Endometrium (tissue), 2 donors: ENCODE results near the gene SLC27A4.

Experiments used
- FAIRE-seq: peaks from 2 replicates; lab custom pipeline; 2012; peaks lifted over from hg19 to GRCh38; lab: Jason Lieb, UNC
- donor health status: control.
- donor health status: control.

The SLC27A4 gene

GRCh38 chr9:128339761-128340690, at the start of gene SLC27A4:
TSS of gene SLC27A4 (plus strand) at chr9:128340527. CDS start at chr9:128343133, 2,606 bp downstream.
- FAIRE-seq: no peak

GRCh38 chr9:128292009-128292408, 48.3 kb upstream of the SLC27A4 start:
- no peak for FAIRE-seq

GRCh38 chr9:128293091-128293490, 47.2 kb upstream of the SLC27A4 start:
- FAIRE-seq: no peak

GRCh38 chr9:128294142-128294541, 46.2 kb upstream of the SLC27A4 start:
- FAIRE-seq: no peak

- FAIRE-seq: no peak
Observed at GRCh38 chr9:128296340-128297220, 43.7 kb upstream of the SLC27A4 start.

GRCh38 chr9:128297221-128297773, 43.0 kb upstream of the SLC27A4 start:
- no peak for FAIRE-seq

- no peak for FAIRE-seq
Observed at GRCh38 chr9:128298535-128299482, 41.5 kb upstream of the SLC27A4 start.

GRCh38 chr9:128304136-128304970, 36.0 kb upstream of the SLC27A4 start:
- no peak for FAIRE-seq

GRCh38 chr9:128304971-128305288, 35.4 kb upstream of the SLC27A4 start:
- no peak for FAIRE-seq

GRCh38 chr9:128309551-128309950, 30.8 kb upstream of the SLC27A4 start:
- no peak for FAIRE-seq

GRCh38 chr9:128310461-128310860, 29.9 kb upstream of the SLC27A4 start:
- no peak for FAIRE-seq

- no peak for FAIRE-seq
Observed at GRCh38 chr9:128314697-128315096, 25.6 kb upstream of the SLC27A4 start.

GRCh38 chr9:128316421-128316820, 23.9 kb upstream of the SLC27A4 start:
- FAIRE-seq: no peak

- no peak for FAIRE-seq
Observed at GRCh38 chr9:128317629-128318028, 22.7 kb upstream of the SLC27A4 start.

- no peak for FAIRE-seq
Observed at GRCh38 chr9:128321343-128321742, 19.0 kb upstream of the SLC27A4 start.

GRCh38 chr9:128321879-128322403, 18.4 kb upstream of the SLC27A4 start:
- no peak for FAIRE-seq

- FAIRE-seq: no peak
Observed at GRCh38 chr9:128322404-128323211, 17.7 kb upstream of the SLC27A4 start, which contains the start of the genes COQ4 and TRUB2. TSS of gene COQ4 (plus strand) at chr9:128322839. CDS start at chr9:128322859, 20 bp downstream. TSS of gene TRUB2 (minus strand) at chr9:128322447. CDS start at chr9:128322408, 39 bp downstream.

GRCh38 chr9:128323212-128323730, 17.1 kb upstream of the SLC27A4 start:
- FAIRE-seq: no peak

GRCh38 chr9:128323791-128324190, 16.5 kb upstream of the SLC27A4 start:
- FAIRE-seq: no peak
